B cell (primary cell): ENCODE data around the gene ADAMTS2. TPM values are rescaled to one million over a fixed set of nuclear protein-coding genes. Genes with fewer than 3 reads are reported as not detected.

Experiments used
- ATAC-seq: fragments of 200-7000 bp; cut with Tn5 transposase; one replicate; pipeline ENCODE4 v1.10.0; 2021; ENCODE audit warnings: low read depth, mild to moderate bottlenecking, moderate number of reproducible peaks, moderate library complexity
- CTCF ChIA-PET: fragments of 350-600 bp; sonication (Branson Sonifier 250); formaldehyde crosslinking; loops from one replicate; lab custom pipeline; 2021; ENCODE audit warnings: antibody characterized with exemption, inconsistent platforms; lab: Charles Lee
- POLR2A ChIA-PET: fragments of 350-600 bp; sonication (Branson Sonifier 250); formaldehyde crosslinking; loops from one replicate; lab custom pipeline; 2021; ENCODE audit warnings: antibody characterized with exemption; lab: Charles Lee
- DNase-seq: peaks from one replicate; pipeline ENCODE4 v3.0.0; 2013
- H2AFZ ChIP-seq: 2 replicates; pipeline ENCODE4 v1.6.1; 2012; ENCODE audit warnings: mild to moderate bottlenecking, low read depth, low read length; ENCODE audit not compliant: insufficient read depth, poor library complexity, severe bottlenecking
- H3K27ac ChIP-seq, 2 donors: 1 replicate in 1 of 2; 2 replicates in 1 of 2; pipeline ENCODE4 v1.5.1; 2012 to 2013; ENCODE audit warnings: low read length in 2 of 2, mild to moderate bottlenecking in 2 of 2, moderate library complexity in 1 of 2
- H3K27me3 ChIP-seq, 4 experiments: fragments of 200-600 bp in 1 of 4; sonication (generic) in 1 of 4; replicated peaks in 1 of 4; 1 replicate in 2 of 4; 2 replicates in 2 of 4; pipeline versions ENCODE4 v1.6.1 to v1.7.0; 2013 to 2016; ENCODE audit warnings: low read length in 3 of 4, mild to moderate bottlenecking in 2 of 4, mixed read lengths in 1 of 4, moderate library complexity in 1 of 4; ENCODE audit not compliant: insufficient read depth in 4 of 4, control insufficient read depth in 3 of 4; ENCODE audit errors: control extremely low read depth in 1 of 4
- H3K36me3 ChIP-seq, 2 experiments: replicated peaks in 1 of 2; 1 replicate in 1 of 2; 2 replicates in 1 of 2; pipeline versions ENCODE4 v1.6.1 to v1.7.1; 2013; ENCODE audit warnings: low read length in 1 of 2; ENCODE audit not compliant: insufficient read depth in 2 of 2, control insufficient read depth in 1 of 2; ENCODE audit errors: control extremely low read depth in 1 of 2, extremely low read depth in 1 of 2
- H3K4me1 ChIP-seq, 2 donors: fragments of 200-600 bp in 1 of 2; sonication (generic) in 1 of 2; 1 replicate in 1 of 2; 2 replicates in 1 of 2; pipeline versions ENCODE4 v1.5.1 to v1.6.1; 2013 to 2017; ENCODE audit warnings: low read length in 2 of 2; ENCODE audit not compliant: control insufficient read depth in 2 of 2, insufficient read depth in 2 of 2
- H3K4me2 ChIP-seq: replicated peaks from 2 replicates; pipeline ENCODE3; 2012; ENCODE audit warnings: mild to moderate bottlenecking, low read depth, low read length; ENCODE audit not compliant: poor library complexity, severe bottlenecking
- H3K4me3 ChIP-seq, 5 experiments: fragments of 200-600 bp in 1 of 5; sonication (generic) in 1 of 5; 1 replicate in 3 of 5; 2 replicates in 2 of 5; pipeline versions ENCODE4 v1.5.1 to v1.7.0; 2011 to 2016; ENCODE audit warnings: low read length in 4 of 5, mild to moderate bottlenecking in 4 of 5, low read depth in 2 of 5, control low read depth in 1 of 5, moderate library complexity in 1 of 5; ENCODE audit not compliant: insufficient read depth in 1 of 5; ENCODE audit errors: control extremely low read depth in 1 of 5, extremely low read depth in 1 of 5
- H3K79me2 ChIP-seq: fragments of 200-600 bp; sonication (generic); one replicate; pipeline ENCODE4 v1.6.0; 2016; ENCODE audit warnings: low read length; ENCODE audit not compliant: control insufficient read depth, insufficient read depth
- H3K9ac ChIP-seq: fragments of 200-600 bp; sonication (generic); 2 replicates; pipeline ENCODE4 v1.6.1; 2017; ENCODE audit warnings: mild to moderate bottlenecking, low read length, moderate library complexity
- H3K9me3 ChIP-seq, 3 donors: one replicate each; pipeline versions ENCODE4 v1.6.1 to v1.7.1; 2013; ENCODE audit warnings: low read length in 2 of 3; ENCODE audit not compliant: control insufficient read depth in 2 of 3, insufficient read depth in 1 of 3; ENCODE audit errors: control extremely low read depth in 1 of 3
- H4K20me1 ChIP-seq: 2 replicates; pipeline ENCODE4 v1.6.0; 2012; ENCODE audit warnings: mild to moderate bottlenecking, low read length; ENCODE audit not compliant: insufficient read depth, control insufficient read depth, poor library complexity, severe bottlenecking
- H3K27ac Mint-ChIP-seq: one replicate; pipeline ENCODE4 v1.8.0; 2021; ENCODE audit warnings: mixed read lengths
- H3K27me3 Mint-ChIP-seq: one replicate; pipeline ENCODE4 v1.8.0; 2021; ENCODE audit warnings: mixed read lengths
- H3K4me1 Mint-ChIP-seq: one replicate; pipeline ENCODE4 v1.8.0; 2021; ENCODE audit warnings: mixed read lengths
- H3K4me3 Mint-ChIP-seq: one replicate; pipeline ENCODE4 v1.8.0; 2021; ENCODE audit warnings: mixed read lengths
- H3K9me3 Mint-ChIP-seq: one replicate; pipeline ENCODE4 v1.8.0; 2022; ENCODE audit warnings: mixed read lengths; ENCODE audit not compliant: insufficient read depth
- CTCF ChIP-seq: fragments of 200-600 bp; IDR thresholded peaks from one replicate; pipeline ENCODE4 v1.8.0; 2022; ENCODE audit warnings: antibody characterized with exemption, mild to moderate bottlenecking
- EZH2 ChIP-seq: IDR thresholded peaks from 2 replicates; pipeline ENCODE4 v1.6.1; 2012; ENCODE audit warnings: borderline replicate concordance, low read depth, mild to moderate bottlenecking, moderate library complexity, low read length; ENCODE audit not compliant: insufficient read depth, poor library complexity, severe bottlenecking
- WGBS: methylation state at CpG from one replicate; pipeline ENCODE4 v1.1.5; 2013; ENCODE audit warnings: missing lambda C conversion rate; ENCODE audit not compliant: insufficient coverage; 5-methylcytosine and 5-hydroxymethylcytosine counted together
- intact Hi-C: fragments of 100-400 bp; cut with micrococcal nuclease; formaldehyde crosslinking; loops from one replicate; pipeline ENCODE4 v1.10.0; 2022
- polyA plus RNA-seq: library from polyadenylated mRNA; depleted of rRNA; stranded (reverse); fragments of >200 nt; gene quantifications from 2 replicates; pipeline ENCODE4 v1.2.3, GENCODE V29; 2012
- total RNA-seq, 2 donors: library from RNA; stranded (reverse); fragments of 120-200 nt in 1 of 2; gene quantifications; 1 replicate in 1 of 2; 2 replicates in 1 of 2; pipeline versions ENCODE4 v1.2.3 to v1.2.4, GENCODE V29; 2013 to 2022

Gene ADAMTS2
- total and polyA plus RNA-seq, 2 donors (not counting 1 experiment from before 2014, with no cell fraction given): not detected

- H3K9me3 ChIP-seq: no peaks in the 10 kb centered on the region
- no peak for TF ChIP-seq CTCF
- TF ChIP-seq EZH2: no peak
- H4K20me1 ChIP-seq: no peaks in the 10 kb centered on the region
- Mint-ChIP-seq H3K27ac (no peak overlapping the region), H3K27me3 (peaks cover 5% of the 10 kb centered on the region), H3K9me3 (no peaks in the 10 kb centered on the region), H3K4me1 (no peaks in the 10 kb centered on the region), H3K4me3 (no peak overlapping the region)
- intact Hi-C loops: no loop called here
- no peaks in the 10 kb centered on the region for H3K27me3 ChIP-seq
- H3K79me2 ChIP-seq: no peaks in the 10 kb centered on the region
- DNase-seq (no peak), ATAC-seq (no peak)
- WGBS: 83% methylated on average over 13 of the region's 17 CpGs
- no peaks in the 10 kb centered on the region for H3K4me1 ChIP-seq
- H3K4me3 ChIP-seq: no peak overlapping the region
- H3K27ac ChIP-seq: no peak overlapping the region
- no peak overlapping the region for H2AFZ ChIP-seq
- no peaks in the 10 kb centered on the region for H3K36me3 ChIP-seq
- H3K4me2 ChIP-seq: no peak overlapping the region
- no peak overlapping the region for H3K9ac ChIP-seq
- CTCF ChIA-PET: no interaction called here
- POLR2A ChIA-PET: no interaction called here
Measured at GRCh38 chr5:179267071-179267670, 78.1 kb downstream of the ADAMTS2 start.

GRCh38 chr5:179266291-179267070 is 78.8 kb downstream of the ADAMTS2 start:
- Mint-ChIP-seq H3K9me3 (no peaks in the 10 kb centered on the region), H3K27ac (no peak overlapping the region), H3K27me3 (peaks cover 5% of the 10 kb centered on the region), H3K4me3 (no peak overlapping the region), H3K4me1 (no peaks in the 10 kb centered on the region)
- ATAC-seq (no peak), DNase-seq (no peak)
- no peak overlapping the region for H3K4me3 ChIP-seq
- H2AFZ ChIP-seq: no peak overlapping the region
- no peak overlapping the region for H3K27ac ChIP-seq
- H3K36me3 ChIP-seq: no peaks in the 10 kb centered on the region
- intact Hi-C loops: no loop called here
- H3K9ac ChIP-seq: no peak overlapping the region
- H3K4me2 ChIP-seq: no peak overlapping the region
- H4K20me1 ChIP-seq: no peaks in the 10 kb centered on the region
- TF ChIP-seq CTCF (no peak), EZH2 (no peak)
- no peaks in the 10 kb centered on the region for H3K27me3 ChIP-seq
- POLR2A ChIA-PET: no interaction called here
- no peaks in the 10 kb centered on the region for H3K79me2 ChIP-seq
- H3K9me3 ChIP-seq: no peaks in the 10 kb centered on the region
- CTCF ChIA-PET: no interaction called here
- WGBS: 77% methylated on average over 9 of the region's 13 CpGs
- H3K4me1 ChIP-seq: no peaks in the 10 kb centered on the region
